ENCODE data around the gene EIF2B4. TPM values are rescaled to one million over a fixed set of nuclear protein-coding genes. Genes with fewer than 3 reads are reported as not detected.
A peak's percentile ranks its signal among the peaks of the same experiment; 100 is the strongest.

Gene EIF2B4
- total RNA-seq (10 to 100 TPM; 26.5 to 33.9 (median 30.3) TPM), polyA plus RNA-seq (10 to 100 TPM; 33.4 to 58.1 (median 48.5) TPM)
- long read RNA-seq, donor 1, transcript EIF2B4-209 (2 exons, 607 nt), result major isoform, 8 of 146 reads
- long read RNA-seq, donor 1, partial matches to known transcripts, result 92 of 146 reads
- long read RNA-seq, donor 1, other reads (novel, unspliced or antisense), result 42 of 146 reads
- long read RNA-seq, donor 2, partial matches to known transcripts, result 63 of 70 reads
- long read RNA-seq, donor 2, other reads (novel, unspliced or antisense), result 0 of 70 reads

GRCh38 chr2:27370026-27370815 lies at the start of gene EIF2B4, which contains the start of gene SNX17:
EIF2B4 (minus strand) TSS chr2:27370338; CDS start chr2:27370314, 24 bp downstream.
SNX17 (plus strand) TSS chr2:27370616; CDS start chr2:27370744, 128 bp downstream.
- intact Hi-C loops (cut with DNase I; ENCODE audit: low total_unique reads), result no loop called here
- peaks cover 0 to 72% (median 52%) of the 10 kb centered on the region in 6 donors for H3K36me3 ChIP-seq
- H3K9me3 ChIP-seq, result no peaks in the 10 kb centered on the region
- 0 to 1% (median 0%) methylated on average over 1 to 85 of the region's 85 CpGs for WGBS, 5 donors
- peak within 1 kb of the TSS; percentile 99 to 100 (median 100) for H3K4me3 ChIP-seq
- TF ChIP-seq POLR2AphosphoS5 (IDR thresholded peaks at IDR 0.05) (peak; percentile 95 to 97 (median 96)), CTCF (IDR thresholded peaks at IDR 0.05 in 8 of 11, conservative IDR thresholded peaks at IDR 0.05 in 3 of 11) (peak; percentile 70 to 90 (median 86)), POLR2A (IDR thresholded peaks at IDR 0.05) (peak; percentile 2 to 9 (median 5))
- H3K27me3 ChIP-seq (replicated peaks in 1 of 7), result no peaks in the 10 kb centered on the region
- H3K4me1 ChIP-seq, result peaks cover 30 to 62% (median 43%) of the 10 kb centered on the region in 6 donors
- H3K27ac ChIP-seq, result peak within 1 kb of the TSS; percentile 93 to 98 (median 96)
- DNase-seq, result peak; percentile 100

DNA sequence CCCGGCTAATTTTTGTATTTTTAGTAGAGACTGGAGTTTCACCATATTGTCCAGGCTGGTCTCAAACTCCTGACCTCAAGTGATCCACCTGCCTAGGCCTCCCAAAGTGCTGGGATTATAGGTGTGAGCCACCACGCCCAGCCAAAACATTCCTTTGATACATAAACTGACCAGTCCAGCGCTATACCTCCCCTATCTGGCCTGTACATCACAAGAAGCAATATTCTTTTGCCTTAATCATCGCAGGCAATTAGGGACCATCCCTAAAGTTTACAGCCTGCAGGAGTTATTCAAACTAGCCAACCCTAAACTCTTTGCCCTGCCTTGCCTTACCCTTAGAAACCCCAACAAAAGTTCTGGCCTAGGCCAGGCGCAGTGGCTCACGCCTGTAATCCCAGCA lies 46.0 kb upstream of the EIF2B4 start:
- WGBS, 5 donors, result 91 to 97% (median 94%) methylated on average over 6 of the region's 6 CpGs
- no peaks in the 10 kb centered on the region for H3K36me3 ChIP-seq
- no peaks in the 10 kb centered on the region for H3K4me1 ChIP-seq
- DNase-seq, result no peak
- intact Hi-C loops (cut with DNase I; ENCODE audit: low total_unique reads), result no loop called here
- TF ChIP-seq POLR2A (IDR thresholded peaks at IDR 0.05), result no peak
- no peak for TF ChIP-seq CTCF (IDR thresholded peaks at IDR 0.05 in 8 of 11, conservative IDR thresholded peaks at IDR 0.05 in 3 of 11)
- TF ChIP-seq POLR2AphosphoS5 (IDR thresholded peaks at IDR 0.05), result no peak
- H3K27ac ChIP-seq, result no peak overlapping the region
- H3K27me3 ChIP-seq (replicated peaks in 1 of 7), result no peaks in the 10 kb centered on the region
- H3K9me3 ChIP-seq, result no peaks in the 10 kb centered on the region
- H3K4me3 ChIP-seq, result no peak overlapping the region

- no peaks in the 10 kb centered on the region for H3K27me3 ChIP-seq (replicated peaks in 1 of 7)
- TF ChIP-seq CTCF (IDR thresholded peaks at IDR 0.05 in 8 of 11, conservative IDR thresholded peaks at IDR 0.05 in 3 of 11), result no peak
- no peak for TF ChIP-seq POLR2A (IDR thresholded peaks at IDR 0.05)
- TF ChIP-seq POLR2AphosphoS5 (IDR thresholded peaks at IDR 0.05), result no peak
- peaks cover 12 to 23% (median 21%) of the 10 kb centered on the region in 6 donors for H3K4me1 ChIP-seq
- 86 to 95% (median 90%) methylated on average over 9 of the region's 9 CpGs for WGBS, 5 donors
- no peak overlapping the region for H3K4me3 ChIP-seq
- no peak for DNase-seq
- peaks cover 0 to 2% (median 0%) of the 10 kb centered on the region in 6 donors for H3K36me3 ChIP-seq
- H3K27ac ChIP-seq, result no peak overlapping the region
- intact Hi-C loops (cut with DNase I; ENCODE audit: low total_unique reads), result no loop called here
- H3K9me3 ChIP-seq, result no peaks in the 10 kb centered on the region
Measured at GRCh38 chr2:27412419-27413152, 42.4 kb upstream of the EIF2B4 start.
